ENCODE measurements around the gene HUWE1. TPM values are rescaled to one million over a fixed set of nuclear protein-coding genes. Genes with fewer than 3 reads are reported as not detected.

Gene HUWE1
- total and polyA plus RNA-seq, 9 of the 15 experiments (the other 6 are each of a cell fraction or from before 2014, with no cell fraction given) = 23.9 to 204 (median 65.1) TPM

DNA sequence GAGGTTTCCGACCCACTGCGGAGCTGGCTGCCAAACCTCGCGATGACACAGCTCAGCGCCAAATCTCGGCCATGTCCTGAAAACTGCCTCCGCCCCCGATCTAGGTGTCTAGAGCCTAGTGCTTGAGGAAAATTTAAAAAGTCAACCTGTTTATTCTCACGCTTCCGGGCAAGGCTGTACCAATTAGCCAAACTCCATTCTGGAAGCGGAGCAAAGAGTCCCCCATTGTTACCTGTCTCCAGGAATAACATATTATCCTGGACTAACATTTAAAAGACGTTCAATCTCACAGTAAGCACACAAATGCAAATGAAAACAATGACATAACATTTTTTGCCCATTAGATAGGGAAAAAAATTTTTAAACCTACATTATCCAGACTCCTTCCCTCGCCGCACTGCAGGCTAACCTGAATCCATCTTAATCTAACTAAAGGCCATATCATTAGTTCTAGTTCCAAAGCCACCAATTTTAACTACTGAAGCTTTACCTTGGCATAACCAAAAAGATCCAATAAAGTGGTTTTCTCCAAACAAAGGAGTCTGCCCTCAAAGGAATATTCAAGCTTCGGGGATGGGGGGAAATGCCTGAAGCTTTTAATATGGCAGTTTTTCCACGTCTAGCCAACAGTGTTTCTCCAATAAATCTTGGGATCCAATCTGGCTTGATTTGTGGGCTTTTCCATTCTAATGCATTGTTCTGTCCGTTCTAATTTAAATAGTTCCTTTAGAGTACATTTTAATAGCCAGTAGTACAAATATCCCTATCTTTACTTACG, 1.9 kb downstream of the HUWE1 start:
- ChIA-PET CTCF (ENCODE audit: low intra/inter-chr PET ratio) (no interaction called here), POLR2A (interaction anchor here (0.6 to 1.2 kb wide), 9 partner anchors 9 to 645 kb away, joined by 3 to 6 read pairs (median 3); no protein-coding TSS in a partner anchor)
- Histone ChIP-seq H3K4me3 (peak overlapping the region; percentile 83), H3K27me3 (ENCODE audit: control insufficient read depth in 2 of 2, insufficient read depth in 2 of 2, low read length in 2 of 2) (no peaks in the 10 kb centered on the region), H3K4me2 (ENCODE audit: insufficient read depth, low read length) (peak overlapping the region; percentile 79), H3K9me3 (replicated peaks; ENCODE audit: control insufficient read depth, insufficient read depth, low read depth, low read length) (no peaks in the 10 kb centered on the region), H3K9me1 (ENCODE audit: control insufficient read depth, insufficient read depth, low read length) (no peaks in the 10 kb centered on the region), H3K9ac (ENCODE audit: insufficient read depth in 1 of 2, low read depth in 2 of 2, low read length in 2 of 2) (peak overlapping the region; percentile 38 to 84; a peak in 3 of 4 replicates), H4K20me1 (replicated peaks; ENCODE audit: control insufficient read depth, insufficient read depth, low read length) (peaks cover 11% of the 10 kb centered on the region), H3K4me1 (replicated peaks in 1 of 2; ENCODE audit: control insufficient read depth in 2 of 2, insufficient read depth in 2 of 2, low read length in 2 of 2) (peaks cover 13 to 15% of the 10 kb centered on the region in 2 experiments; a peak in 4 of 5 replicates), H3K36me3 (ENCODE audit: control insufficient read depth, insufficient read depth, low read length) (peaks cover 26% of the 10 kb centered on the region), H3K27ac (ENCODE audit: extremely low read depth, low read depth, low read length) (peak overlapping the region; percentile 92), H3K79me2 (ENCODE audit: control insufficient read depth, insufficient read depth, low read length) (peaks cover 60% of the 10 kb centered on the region), H2AFZ (ENCODE audit: low read depth, low read length) (peak overlapping the region; percentile 71)
- WGBS (ENCODE audit: insufficient coverage, low coverage, missing lambda C conversion rate) = under 1% methylated on average over 18 of the region's 18 CpGs
- no peak for DNase-seq (ENCODE audit: extremely low read depth in 1 of 4, low spot score in 3 of 4)
- no TSS peak for BruUV-seq (replicated peaks)
- no peak for FAIRE-seq
- intact Hi-C loops (cut with micrococcal nuclease) (loop anchor here (5.0 to 10.0 kb wide), 2 partner anchors 148 to 360 kb away; partner anchors contain the start of gene PHF8), in situ Hi-C loops (cut with MboI) (no loop called here)
- ATAC-seq = no peak
- no peak for TF ChIP-seq ZZZ3 (IDR thresholded peaks at IDR 0.05)
- no peak for TF ChIP-seq LEF1 (IDR thresholded peaks at IDR 0.05)
- no peak for TF ChIP-seq SRSF9 (IDR thresholded peaks at IDR 0.05; ENCODE audit: borderline replicate concordance, low read depth, low read length)
- TF ChIP-seq ELF1 (tag; IDR thresholded peaks at IDR 0.05) = peak; percentile 57; the same call in 1 of the 2 replicates
- no peak for TF ChIP-seq TFE3 (CRISPR knock-in tag; IDR thresholded peaks at IDR 0.05)
- TF ChIP-seq ZNF75A (CRISPR knock-in tag; IDR thresholded peaks at IDR 0.05) = no peak
- no peak for TF ChIP-seq ZNF584 (CRISPR knock-in tag; IDR thresholded peaks at IDR 0.05; ENCODE audit: low read depth)
- no peak for TF ChIP-seq STAT5B (CRISPR knock-in tag; IDR thresholded peaks at IDR 0.05)
- no peak for TF ChIP-seq NR3C1 (CRISPR knock-in tag; IDR thresholded peaks at IDR 0.05)
- no peak for TF ChIP-seq ZNF407 (IDR thresholded peaks at IDR 0.05; ENCODE audit: low read depth)
- TF ChIP-seq CBFA2T2 (conservative IDR thresholded peaks at IDR 0.05) = no peak
- peak; percentile 62 to 76 for TF ChIP-seq FOXK2 (conservative IDR thresholded peaks at IDR 0.05 in 1 of 2, IDR thresholded peaks at IDR 0.05 in 1 of 2; ENCODE audit: low read depth in 2 of 2)
- TF ChIP-seq NFRKB (IDR thresholded peaks at IDR 0.05; ENCODE audit: low read depth) = peak; percentile 51; the same call in 1 of the 2 replicates

Data from K562 (cell line).